Esophagus muscularis mucosa (tissue), 3 donors: ENCODE data around the gene MINDY3.
"Not testable (repeated sequence)": the region's sequence is repeated elsewhere in the genome, so short reads cannot be mapped to it uniquely, and the experiment has no call there.

Experiments
- POLR2A ChIP-seq: fragments of 450-650 bp; IDR thresholded peaks from one replicate; pipeline ENCODE4 v1.6.1; 2017; ENCODE audit warnings: antibody characterized with exemption, moderate library complexity, mild to moderate bottlenecking, low read depth
- POLR2AphosphoS5 ChIP-seq, 2 donors: sonication (generic); formaldehyde crosslinking; IDR thresholded peaks; one replicate each; pipeline ENCODE4 v1.6.1; 2017; ENCODE audit warnings: antibody characterized with exemption in 2 of 2
- TF ChIP-seq, protein P1 (sequence below), 3 experiments: fragments of 200-600 bp in 2 of 3; fragments of 450-650 bp in 1 of 3; sonication (generic) in 2 of 3; IDR thresholded peaks; one replicate each; pipeline ENCODE4 v1.5.1; 2017 to 2019; ENCODE audit warnings: antibody characterized with exemption in 3 of 3, mild to moderate bottlenecking in 2 of 3, moderate library complexity in 1 of 3

DNA sequence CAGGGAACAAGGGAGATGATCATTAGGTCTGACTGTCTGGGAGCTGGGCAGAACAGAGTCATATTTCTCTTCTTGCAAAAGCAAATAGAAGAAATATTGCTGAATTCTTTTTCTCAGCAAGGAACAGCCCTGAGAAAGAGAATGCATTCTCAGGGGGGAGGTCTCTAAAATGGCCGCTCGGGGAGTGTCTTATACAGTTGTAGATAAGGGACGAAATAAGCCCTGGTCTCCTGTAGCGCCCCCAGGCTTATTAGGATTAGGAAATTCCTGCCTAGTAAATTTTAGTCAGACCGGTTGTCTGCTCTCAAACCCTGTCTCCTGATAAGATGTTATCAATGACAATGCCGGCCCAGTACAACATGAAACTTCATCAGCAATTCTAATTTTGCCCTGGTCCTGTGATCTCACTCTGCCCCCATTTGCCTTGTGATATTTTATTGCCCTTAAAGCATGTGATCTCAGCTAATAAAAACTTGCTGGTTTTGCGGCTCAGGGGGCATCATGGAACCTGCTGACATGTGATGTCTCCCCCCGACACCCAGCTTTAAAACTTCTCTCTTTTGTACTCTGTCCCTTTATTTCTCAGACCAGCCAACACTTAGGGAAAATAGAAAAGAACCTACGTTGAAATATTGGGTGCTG is 9.8 kb downstream of the MINDY3 start:
- TF ChIP-seq, protein P1, sequence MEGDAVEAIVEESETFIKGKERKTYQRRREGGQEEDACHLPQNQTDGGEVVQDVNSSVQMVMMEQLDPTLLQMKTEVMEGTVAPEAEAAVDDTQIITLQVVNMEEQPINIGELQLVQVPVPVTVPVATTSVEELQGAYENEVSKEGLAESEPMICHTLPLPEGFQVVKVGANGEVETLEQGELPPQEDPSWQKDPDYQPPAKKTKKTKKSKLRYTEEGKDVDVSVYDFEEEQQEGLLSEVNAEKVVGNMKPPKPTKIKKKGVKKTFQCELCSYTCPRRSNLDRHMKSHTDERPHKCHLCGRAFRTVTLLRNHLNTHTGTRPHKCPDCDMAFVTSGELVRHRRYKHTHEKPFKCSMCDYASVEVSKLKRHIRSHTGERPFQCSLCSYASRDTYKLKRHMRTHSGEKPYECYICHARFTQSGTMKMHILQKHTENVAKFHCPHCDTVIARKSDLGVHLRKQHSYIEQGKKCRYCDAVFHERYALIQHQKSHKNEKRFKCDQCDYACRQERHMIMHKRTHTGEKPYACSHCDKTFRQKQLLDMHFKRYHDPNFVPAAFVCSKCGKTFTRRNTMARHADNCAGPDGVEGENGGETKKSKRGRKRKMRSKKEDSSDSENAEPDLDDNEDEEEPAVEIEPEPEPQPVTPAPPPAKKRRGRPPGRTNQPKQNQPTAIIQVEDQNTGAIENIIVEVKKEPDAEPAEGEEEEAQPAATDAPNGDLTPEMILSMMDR (IDR thresholded peaks at IDR 0.05) = not testable (repeated sequence)
- not testable (repeated sequence) for TF ChIP-seq POLR2AphosphoS5 (IDR thresholded peaks at IDR 0.05); POLR2A
